GM12874 (cell line): ENCODE measurements around the gene DMAP1.

Experiments used
- CTCF ChIP-seq: IDR thresholded peaks from 2 replicates; pipeline ENCODE4 v1.5.1; 2011; ENCODE audit warnings: low read depth, mild to moderate bottlenecking, control low read depth, low read length, moderate library complexity; ENCODE audit not compliant: insufficient read depth

The DMAP1 gene

GRCh38 chr1:44212355-44213221, 683 bp upstream of the DMAP1 start:
- TF ChIP-seq CTCF, result no peak

- peak; percentile 95 for TF ChIP-seq CTCF
Measured at GRCh38 chr1:44217809-44218410, 4.6 kb downstream of the DMAP1 start.

GRCh38 chr1:44218503-44219300, 5.4 kb downstream of the DMAP1 start:
- TF ChIP-seq CTCF, result no peak

- no peak for TF ChIP-seq CTCF
Measured at GRCh38 chr1:44219301-44219626, 6.0 kb downstream of the DMAP1 start.

GRCh38 chr1:44220001-44220751, 6.9 kb downstream of the DMAP1 start:
- TF ChIP-seq CTCF, result no peak

- TF ChIP-seq CTCF, result no peak
Measured at GRCh38 chr1:44220755-44221154, 7.5 kb downstream of the DMAP1 start.

GRCh38 chr1:44221769-44222168, 8.5 kb downstream of the DMAP1 start:
- TF ChIP-seq CTCF, result no peak
